UCSD-AML1 (cell line): ENCODE data around the gene CALML4.
A peak's percentile ranks its signal among the peaks of the same experiment; 100 is the strongest.
"Not testable (repeated sequence)": the region's sequence is repeated elsewhere in the genome, so short reads cannot be mapped to it uniquely, and the experiment has no call there.

Source experiments
- DNase-seq: peaks from one replicate; lab custom pipeline; 2025; ENCODE audit not compliant: unreplicated experiment; lab: John Stamatoyannopoulos, UW

Gene CALML4

DNA sequence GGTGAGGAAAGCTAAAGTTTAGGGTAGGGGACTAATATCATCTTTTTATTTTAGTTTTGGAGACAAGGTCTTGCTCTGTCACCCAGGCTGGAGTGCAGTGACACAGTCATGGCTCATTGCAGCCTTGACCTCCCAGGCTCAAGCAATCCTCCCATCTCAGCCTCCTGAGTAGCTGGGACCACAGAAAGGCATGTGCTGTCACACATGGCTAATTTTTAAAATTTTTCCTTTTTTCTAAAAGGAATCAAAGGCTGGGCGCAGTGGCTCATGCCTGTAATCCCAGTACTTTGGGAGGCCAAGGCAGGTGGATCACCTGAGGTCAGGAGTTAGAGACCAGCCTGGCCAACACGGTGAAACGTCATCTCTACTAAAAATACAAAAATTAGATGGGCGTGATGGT, 20.3 kb upstream of the CALML4 start:
- DNase-seq, result not testable (repeated sequence)

DNA sequence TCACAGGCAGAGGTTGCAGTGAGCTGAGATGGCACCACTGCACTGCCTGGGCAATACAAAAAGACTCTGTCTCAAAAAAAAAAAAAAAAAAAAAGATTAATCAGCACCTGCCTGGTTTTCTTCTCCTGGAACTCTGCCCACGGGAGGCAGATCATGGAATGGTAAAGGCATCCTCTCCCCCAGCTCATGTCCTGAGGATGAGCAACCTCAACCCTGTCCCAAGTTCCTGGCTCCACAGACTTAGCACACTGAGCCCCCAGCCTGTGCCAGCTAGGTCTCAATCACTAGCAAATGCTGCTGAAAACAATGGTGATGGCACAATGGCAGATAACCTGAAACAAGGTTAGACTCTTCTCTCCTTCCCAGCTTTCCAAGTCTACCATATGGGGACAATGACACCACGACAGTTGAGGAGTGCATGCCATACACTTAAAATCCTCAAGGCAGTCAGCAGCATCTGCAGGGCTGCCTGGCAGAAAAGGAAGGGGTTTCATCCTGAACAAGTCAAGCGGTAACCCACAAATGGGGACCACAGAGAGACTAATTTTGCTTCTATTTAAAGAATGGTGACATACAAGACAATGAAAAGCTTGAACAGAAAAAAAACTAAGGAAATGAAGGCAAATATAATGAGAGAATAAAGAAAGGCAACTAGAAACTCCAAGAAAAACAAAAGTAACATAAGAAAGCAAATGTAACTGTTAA, 19.6 kb upstream of the CALML4 start:
- DNase-seq, result no peak

DNA sequence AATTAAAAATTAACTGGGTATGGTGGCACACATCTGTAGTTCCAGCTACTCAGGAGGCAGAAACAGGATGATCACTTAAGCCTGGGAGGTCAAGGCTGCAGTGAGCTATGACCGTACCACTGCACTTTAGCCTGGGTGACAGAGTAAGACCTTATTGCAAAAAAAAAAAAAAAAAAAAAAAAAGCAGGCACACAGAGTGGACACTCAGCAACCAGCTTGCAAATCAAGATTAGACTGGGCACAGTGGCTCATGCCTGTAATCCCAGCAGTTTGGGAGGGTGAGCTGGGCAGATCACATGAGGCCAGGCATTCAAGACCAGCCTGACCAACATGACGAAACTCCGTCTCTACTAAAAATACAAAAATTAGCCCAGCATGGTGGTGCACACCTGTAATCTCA, 19.0 kb upstream of the CALML4 start:
- no peak for DNase-seq

GRCh38 chr15:68223171-68223570, 18.0 kb upstream of the CALML4 start:
- no peak for DNase-seq

- DNase-seq, result not testable (repeated sequence)
These were observed 17.3 kb upstream of the CALML4 start for GRCh38 chr15:68222432-68222743.

- not testable (repeated sequence) for DNase-seq
These were observed 16.6 kb upstream of the CALML4 start for GRCh38 chr15:68221530-68222431.

GRCh38 chr15:68220967-68221366, 15.8 kb upstream of the CALML4 start:
- no peak for DNase-seq

DNA sequence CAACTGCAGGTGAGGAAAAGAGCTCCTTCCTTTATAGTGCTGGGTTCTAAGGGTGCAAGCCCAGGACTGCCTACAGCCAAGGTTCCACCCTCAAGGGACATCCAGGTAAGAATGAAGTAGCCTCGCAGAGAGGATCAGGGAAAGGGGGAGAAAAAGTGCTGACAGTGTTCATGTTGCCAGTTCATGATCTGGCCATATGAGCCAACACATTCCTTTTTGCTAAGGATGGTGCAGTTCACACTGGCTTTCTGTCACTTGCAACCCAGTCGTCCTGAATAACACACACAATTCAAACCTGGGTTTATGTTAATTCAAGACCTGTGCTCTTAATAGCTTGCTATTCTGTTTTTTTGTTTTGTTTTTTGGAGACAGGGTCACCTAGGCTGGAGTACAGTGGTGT, 15.4 kb upstream of the CALML4 start:
- no peak for DNase-seq

DNA sequence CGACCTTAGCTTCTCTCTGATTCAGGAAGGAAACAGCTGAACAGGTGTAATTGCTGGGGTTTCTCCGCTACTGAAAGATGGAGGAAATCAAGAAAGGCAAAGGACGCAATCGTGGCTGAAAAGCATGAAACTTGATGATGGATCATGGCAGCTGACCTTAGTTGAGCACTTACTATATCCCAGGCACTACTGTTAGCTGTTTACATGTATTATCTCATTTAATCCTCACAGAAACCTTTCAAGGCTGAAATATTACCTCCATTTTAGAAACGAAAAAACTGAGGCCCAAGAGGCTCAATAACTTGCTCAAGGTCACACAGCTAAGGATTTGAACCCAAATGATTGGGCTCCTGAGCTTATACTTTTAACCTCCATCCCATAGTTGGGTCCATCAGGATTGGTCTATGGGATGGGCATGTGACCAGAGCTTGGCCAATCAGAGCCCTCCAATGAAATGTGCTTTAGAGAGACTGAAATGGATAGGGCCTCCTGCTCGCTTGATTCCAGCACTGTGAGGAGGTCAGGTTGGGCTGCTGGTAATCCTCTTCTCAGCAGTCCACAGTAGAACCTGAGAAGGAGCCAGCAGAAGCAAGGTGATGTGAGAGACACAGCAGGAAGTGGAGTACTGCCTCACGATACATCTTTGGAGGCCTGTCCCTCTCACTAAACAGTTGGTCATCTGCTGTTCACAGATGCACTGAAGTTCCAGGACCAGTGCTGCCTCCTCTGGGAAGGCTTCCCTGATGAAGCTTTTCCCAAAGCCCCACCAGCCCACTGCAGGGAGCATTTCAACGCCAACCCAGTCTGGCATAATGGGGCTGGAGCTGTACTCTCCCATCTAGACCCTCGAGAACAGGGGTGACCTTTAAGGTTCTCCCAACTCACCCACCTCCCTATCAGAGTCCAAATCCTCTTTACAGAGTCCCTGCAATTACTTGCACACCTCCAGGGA, 14.0 kb upstream of the CALML4 start:
- DNase-seq, result no peak

GRCh38 chr15:68218331-68218730, 13.2 kb upstream of the CALML4 start:
- DNase-seq, result no peak

- DNase-seq, result no peak
These were observed 12.2 kb upstream of the CALML4 start for GRCh38 chr15:68217341-68217740.

- DNase-seq, result no peak
These were observed 9.7 kb upstream of the CALML4 start for GRCh38 chr15:68214838-68215254.

GRCh38 chr15:68213991-68214837, 9.1 kb upstream of the CALML4 start:
- no peak for DNase-seq

- DNase-seq, result not testable (repeated sequence)
These were observed 8.3 kb upstream of the CALML4 start for GRCh38 chr15:68213491-68213845.

DNA sequence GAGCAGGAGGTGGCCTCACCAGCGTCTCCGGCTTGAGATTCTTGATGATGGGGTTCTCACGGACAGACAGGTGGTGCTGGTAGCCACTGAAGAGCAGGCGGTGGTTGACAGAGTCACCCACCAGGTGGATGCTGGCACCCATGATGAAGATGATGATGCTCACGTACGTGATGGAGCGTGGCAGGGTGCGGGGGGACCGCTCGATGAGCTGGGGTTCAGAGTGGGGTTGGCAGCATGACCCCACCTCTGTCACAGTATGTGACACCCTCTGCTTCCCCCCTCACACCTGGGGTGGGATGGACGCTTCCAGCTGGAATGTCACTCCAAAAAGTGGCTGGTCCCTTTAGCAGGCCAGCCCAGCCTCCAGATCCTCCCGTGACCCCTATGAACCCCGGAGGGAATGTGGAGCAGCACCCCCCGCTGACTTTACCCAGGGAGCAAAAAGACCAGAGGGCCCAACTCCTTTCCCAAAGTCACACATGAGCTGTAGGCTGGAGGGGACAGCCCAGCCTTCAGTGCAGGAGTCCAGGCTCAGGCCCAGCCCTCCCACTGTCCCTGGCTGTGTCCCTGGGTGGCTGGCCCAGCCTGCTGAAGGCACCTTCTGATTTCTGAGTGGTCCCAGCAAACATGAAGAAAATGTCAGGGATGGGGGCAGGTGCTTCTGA, 6.7 kb upstream of the CALML4 start:
- DNase-seq, result no peak

GRCh38 chr15:68210821-68211655, 5.9 kb upstream of the CALML4 start:
- DNase-seq, result peak; percentile 65

DNA sequence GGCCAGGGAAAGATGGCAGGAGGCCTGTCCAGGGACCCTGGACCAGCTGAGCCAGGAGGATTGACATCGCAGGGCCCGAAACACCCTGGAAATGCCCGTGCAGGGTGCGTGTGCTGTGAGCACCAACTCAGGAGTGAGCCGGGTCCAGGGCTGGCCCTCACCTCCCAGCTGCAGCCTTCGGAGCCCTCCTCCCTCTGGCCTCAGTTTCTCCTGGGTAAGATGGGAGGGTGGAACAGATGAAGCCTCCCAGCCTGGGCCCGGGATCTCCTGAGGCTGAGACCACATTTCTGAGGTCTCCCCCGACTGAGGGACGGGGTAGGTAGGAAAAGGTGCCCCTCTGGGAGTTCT, 5.3 kb upstream of the CALML4 start:
- no peak for DNase-seq

- DNase-seq, result no peak
These were observed 4.7 kb upstream of the CALML4 start for GRCh38 chr15:68209735-68210408.

DNA sequence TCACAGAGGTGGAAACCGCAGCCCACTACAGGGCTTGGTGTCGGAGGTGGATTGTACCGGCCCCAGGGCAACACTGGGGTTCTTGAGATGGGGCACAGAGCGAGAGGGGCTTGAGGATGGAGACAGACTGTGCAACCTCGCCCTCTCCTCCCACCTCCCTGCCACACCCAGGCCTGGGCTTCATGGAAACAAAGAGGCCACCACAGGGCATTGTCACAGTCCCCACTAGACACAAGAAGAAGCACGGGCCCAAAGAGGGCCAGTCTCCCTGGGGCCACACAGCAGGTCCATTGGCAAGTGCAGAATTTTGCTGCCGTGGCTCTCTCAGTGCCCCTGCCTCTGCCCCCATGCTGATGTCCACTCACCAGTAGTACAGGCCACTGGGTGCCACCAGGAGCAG, 4.1 kb upstream of the CALML4 start:
- DNase-seq, result no peak
